T-helper 9 cell (primary cell): ENCODE results near the gene AKAP6.
"Not testable (repeated sequence)": the region's sequence is repeated elsewhere in the genome, so short reads cannot be mapped to it uniquely, and the experiment has no call there.

Experiments used
- DNase-seq: peaks from one replicate; pipeline ENCODE4 v3.0.0-alpha.2; 2020

Gene AKAP6

DNA sequence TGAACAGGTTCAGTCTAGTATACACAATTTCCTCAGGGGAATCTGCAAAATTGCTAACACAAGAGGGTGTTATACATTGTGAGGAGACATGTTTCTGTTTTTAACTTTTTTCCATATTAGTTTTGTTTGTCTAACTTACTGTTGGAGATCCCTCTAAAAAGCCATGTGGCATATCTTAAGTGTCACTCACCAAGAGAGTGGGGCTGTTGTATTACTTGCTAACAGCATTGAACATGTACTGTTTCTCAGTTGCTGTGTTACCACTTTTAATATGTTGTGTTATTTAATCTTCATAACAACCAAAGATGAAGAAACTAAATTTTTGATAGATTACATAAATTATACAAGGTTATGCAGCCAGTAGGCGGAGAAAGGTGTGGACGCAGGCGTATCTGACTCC lies 455.3 kb downstream of the AKAP6 start:
- no peak for DNase-seq

DNA sequence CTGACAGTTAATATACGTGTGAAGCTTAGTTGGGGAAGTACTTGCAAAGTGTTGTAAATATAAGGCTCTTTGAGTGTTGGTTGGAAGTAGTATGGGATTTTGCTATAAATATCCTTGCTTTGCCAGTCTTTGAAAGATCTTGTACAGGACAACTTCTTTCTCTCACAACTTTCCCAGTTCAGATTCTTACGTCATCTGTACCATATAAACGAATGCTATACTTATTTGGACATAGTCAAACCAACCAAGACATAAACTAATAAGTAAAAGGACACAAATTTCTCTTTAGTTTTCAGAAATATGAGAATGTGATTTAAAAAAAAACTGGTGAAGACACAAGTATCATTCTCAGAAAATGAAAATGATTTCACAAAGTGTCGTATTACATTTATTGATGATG lies 456.5 kb downstream of the AKAP6 start:
- no peak for DNase-seq

DNA sequence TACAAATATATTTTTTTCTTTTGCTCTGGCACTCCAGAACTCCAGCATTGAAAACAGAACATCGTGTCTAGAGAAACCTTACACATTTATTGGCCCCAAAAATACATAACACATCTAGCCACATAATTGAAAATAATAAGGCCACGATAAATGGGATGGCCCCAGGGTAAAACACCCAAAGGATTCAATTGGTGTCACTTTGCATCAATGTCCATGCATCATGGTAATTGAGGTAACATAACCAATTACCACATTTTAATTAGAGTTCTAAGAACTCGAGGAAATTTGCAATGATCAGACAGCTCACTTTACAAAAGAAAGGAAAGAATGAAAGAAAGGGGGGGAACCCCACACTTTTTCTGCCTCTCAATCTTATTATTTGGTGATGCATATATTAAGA lies 457.8 kb downstream of the AKAP6 start:
- DNase-seq, result no peak

DNA sequence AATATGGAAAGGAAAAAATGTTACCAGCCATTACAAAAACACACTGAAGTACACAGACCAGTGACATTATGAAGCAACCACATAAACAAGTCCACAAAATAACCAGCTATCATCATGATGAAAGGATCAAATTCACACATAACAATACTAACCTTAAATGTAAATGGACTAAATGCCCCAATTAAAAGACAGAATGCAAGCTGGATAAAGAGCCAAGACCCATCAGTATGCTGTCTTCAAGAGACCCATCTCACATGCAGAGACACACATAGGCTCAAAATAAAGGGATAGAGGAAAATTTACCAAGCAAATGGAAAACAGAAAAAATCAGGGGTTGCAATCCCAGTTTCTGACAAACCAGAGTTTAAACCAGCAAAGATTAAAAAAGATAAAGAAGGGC lies 463.9 kb downstream of the AKAP6 start:
- DNase-seq, result not testable (repeated sequence)

DNA sequence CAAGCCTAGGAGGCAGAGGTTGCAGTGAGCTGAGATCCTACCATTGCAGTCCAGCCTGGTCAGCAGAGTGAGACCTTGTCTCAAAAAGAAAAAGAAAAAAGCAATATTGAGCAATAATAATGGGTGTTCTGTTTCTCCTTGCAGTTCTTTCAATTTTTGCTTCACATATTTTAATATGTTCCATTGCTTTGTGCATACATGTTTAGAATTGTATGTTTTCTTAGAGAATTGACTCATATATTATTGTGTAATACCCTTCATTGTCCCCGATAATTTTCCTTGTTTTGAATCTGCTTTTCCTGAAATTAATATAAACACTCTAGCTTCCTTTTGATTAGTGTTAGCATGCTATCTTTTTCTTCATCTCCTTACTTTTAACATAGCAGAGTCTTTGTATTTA lies 471.2 kb downstream of the AKAP6 start:
- DNase-seq, result no peak

DNA sequence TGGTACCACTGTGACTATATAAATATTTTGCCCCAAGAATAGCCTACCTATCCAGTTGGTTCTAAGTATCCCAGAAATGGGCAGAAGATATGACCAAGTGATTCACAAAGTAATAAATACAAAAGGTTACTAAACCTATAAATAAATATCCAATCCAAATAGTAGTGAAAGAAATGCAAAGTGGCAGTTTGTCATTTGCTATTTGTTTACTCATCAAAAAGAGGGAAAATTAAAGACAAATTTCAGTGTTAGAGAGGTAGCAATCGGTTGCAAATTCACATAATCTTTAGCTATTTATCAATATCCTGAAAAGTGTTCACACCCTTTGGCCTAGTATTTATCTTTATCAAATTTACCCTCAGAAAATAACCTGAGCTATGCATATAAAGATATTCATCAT lies 473.2 kb downstream of the AKAP6 start:
- DNase-seq, result no peak

DNA sequence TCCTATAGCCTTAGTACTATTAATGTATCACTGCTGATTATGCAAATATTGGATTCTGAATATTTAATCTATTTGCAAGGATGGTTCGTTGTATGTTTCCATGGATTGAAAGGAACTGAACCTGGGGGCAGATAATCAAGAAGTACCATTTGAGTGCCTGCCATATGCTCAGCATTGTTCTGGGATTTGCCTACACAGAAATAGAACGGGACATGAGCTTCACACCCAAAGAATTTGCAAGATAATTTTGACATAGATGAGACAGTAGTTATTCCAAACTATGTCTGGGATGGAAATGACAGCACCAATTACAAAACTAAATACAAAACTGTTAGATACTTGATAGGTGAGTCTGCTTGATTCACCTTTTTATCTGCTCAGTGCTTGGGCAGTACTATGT lies 476.9 kb downstream of the AKAP6 start:
- DNase-seq, result no peak

DNA sequence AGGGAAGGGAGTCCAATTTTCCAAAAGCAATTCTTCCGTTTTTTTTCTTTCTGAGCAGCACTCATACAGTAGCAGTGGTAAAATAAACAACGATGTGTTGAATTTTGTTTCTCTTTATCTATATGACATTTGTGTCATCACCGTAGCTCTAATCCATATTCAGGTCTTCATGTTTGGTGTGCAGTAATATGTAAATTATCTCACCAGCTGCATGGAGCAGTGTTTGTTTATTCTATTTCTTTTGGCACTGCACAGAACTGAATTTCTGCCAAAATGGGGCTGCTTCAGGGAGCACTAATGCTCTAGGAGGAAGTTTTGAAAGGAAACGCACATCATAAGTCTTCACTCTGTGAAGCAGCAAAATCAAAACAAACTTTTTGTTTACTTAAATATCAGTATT lies 479.5 kb downstream of the AKAP6 start:
- no peak for DNase-seq

DNA sequence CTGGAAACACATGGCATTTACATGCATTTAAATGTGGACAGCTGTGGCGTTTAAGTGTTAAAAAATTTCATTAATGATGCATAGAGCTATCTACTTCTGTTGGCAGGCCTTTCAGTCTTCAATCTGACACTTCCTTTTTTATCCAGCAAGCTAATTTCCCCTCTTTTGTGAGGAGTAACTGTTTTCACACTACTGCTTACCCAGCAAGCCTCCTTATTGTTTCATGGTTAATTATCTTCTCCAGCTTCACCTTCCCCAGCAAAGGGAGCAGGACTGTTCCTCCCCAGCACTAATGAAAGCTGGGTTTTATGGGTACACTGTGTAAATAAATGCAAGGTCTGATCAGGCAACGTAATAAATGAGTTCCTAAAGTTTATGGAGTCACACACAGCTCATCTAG lies 480.2 kb downstream of the AKAP6 start:
- no peak for DNase-seq

DNA sequence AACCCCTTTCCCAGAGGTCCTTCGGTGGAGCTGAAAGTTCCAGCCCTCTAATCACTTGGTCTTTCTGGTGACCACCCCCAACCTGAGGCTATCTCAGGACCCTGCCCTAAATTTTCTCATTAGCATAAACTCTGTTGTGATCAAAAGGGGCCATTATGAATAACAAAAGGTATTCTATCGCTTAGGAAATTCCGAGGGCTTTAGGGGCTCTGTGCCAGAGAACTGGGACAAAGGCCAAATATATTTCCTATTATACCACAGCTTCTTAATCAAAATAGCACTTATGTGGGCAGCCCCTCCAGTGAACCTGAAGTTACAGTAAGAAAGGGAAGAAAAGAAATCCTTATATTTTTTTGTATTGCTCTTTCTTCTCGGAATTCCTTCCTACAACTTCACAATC lies 484.3 kb downstream of the AKAP6 start:
- DNase-seq, result no peak

DNA sequence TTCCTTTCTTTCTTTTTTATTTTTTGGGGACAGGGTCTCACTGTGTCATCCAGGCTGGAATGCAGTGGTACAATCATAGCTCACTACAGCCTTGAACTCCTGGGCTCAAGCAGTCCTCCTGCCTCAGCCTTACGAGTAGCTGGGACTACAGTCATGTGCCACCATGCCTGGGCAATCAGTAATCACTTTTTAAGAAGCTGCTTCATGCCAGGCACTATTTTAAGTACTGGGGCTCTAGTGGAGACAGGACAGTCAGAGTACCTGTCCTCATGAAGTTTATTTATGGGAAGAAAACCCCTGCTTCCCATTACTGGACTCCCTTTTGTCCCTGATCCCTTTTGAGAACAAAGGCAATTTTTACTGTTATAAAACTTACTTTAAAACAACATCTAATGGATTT lies 485.6 kb downstream of the AKAP6 start:
- DNase-seq, result no peak

DNA sequence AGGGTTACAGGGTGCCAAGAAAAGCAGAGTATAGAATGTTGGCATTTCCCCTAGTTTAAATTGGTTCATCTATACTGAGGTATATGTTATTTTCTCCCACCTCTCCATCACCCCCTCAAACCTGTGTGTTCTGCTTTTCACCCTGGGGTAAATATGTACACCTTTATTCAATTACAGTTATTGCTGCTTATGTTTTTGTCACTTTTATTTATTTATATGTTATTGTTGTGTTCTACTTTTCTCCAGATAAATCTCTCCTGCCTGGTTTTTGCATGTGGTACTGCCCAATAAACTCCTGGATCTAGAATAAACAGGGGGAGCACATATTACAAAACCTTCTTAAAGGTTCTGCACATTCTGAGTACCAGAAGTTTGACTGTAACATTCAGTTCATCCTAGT lies 487.5 kb downstream of the AKAP6 start:
- DNase-seq, result no peak

DNA sequence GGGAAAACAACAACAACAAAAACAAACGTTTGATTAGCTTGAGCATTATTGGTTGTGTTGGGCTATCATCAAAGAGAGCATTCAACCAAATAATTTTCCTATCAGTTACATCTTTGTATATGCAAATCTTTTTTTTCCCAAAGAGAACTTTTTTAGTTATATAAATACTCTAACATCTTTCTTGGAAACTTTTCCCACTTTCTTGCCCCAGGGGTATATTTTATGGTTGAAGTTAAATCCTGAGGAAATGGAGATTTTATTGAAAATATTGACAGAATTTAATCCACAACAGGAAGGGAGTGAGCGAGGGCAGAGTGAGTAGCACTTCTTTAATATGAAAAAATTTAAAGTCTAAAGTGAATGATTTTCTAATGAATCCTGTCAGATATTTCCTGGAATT lies 488.7 kb downstream of the AKAP6 start:
- DNase-seq, result no peak

DNA sequence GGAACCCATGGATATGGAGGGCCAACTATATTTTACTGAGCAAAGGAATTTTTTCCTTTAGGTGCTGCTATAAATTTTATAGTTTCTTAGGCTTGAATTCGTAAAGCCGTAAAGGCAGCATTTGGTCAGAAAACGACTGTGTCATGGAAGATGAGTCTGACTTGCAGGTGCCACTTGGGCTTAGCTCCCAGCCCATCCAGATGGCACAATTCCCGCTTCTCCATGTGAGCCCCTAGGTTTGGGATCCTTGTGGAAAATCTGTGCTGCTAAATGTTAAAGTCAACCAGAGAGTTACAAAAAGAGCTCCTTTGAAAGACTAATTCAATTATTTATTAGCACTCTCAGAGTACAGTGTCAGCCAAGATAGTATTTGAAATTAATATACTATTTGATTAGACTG lies 489.5 kb downstream of the AKAP6 start:
- no peak for DNase-seq

DNA sequence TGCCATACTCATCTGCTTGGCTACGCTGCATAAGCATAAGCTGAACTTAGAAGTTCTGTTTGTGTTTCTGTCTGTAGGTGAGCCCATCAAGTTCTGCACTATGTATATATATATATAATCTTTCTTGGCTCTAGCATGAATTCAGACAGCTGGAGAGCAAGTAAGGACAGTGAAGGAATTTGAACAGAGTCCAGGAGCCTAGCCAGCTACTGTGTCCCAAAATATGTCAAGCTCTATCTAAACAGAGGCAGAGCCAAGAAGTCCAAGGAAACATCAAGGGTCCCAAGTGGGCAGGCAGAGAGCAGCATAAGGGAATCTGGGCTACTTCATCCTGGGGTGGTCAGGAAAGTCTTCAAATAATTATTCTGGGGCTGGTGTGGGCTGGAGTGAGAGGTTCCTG lies 491.1 kb downstream of the AKAP6 start:
- no peak for DNase-seq

DNA sequence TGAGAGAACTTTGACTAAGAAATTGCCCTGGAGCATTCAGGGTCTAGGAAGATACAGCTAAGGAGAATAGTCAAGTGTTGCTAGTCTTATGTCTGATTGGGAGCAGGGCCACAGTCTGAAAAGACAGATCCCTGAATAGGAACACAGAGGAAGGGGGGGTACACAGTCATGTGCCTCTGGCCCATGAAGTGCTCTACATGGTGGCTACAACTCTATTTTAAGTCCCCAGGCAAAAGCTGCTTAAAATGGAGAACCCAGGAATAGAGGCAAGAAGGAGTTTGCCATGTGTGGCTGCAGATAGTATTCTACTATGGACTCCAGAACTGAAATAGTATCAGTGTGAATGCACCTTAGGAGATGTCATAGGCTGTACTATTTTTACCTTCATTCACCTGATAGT lies 491.6 kb downstream of the AKAP6 start:
- DNase-seq, result no peak

DNA sequence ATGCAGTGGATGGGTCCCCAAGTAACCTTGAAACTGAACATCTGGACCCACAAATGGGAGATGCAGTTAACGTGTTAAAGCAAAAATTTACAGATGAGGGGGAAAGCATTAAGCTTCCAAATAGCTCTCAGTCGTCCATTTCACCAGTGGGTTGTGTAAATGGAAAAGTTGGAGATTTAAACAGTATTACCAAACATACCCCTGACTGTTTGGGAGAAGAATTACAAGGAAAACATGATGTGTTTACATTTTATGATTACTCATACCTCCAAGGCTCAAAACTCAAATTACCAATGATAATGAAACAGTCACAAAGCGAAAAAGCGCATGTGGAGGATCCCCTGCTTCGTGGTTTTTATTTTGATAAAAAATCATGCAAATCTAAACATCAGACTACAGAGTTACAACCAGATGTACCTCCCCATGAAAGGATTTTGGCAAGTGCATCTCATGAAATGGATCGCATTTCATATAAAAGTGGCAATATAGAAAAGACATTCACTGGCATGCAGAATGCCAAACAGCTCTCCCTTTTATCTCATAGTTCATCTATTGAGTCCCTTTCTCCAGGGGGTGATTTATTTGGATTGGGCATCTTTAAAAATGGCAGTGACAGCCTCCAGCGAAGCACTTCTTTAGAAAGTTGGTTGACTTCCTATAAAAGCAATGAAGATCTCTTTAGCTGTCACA lies 493.0 kb downstream of the AKAP6 start:
- DNase-seq, result no peak

DNA sequence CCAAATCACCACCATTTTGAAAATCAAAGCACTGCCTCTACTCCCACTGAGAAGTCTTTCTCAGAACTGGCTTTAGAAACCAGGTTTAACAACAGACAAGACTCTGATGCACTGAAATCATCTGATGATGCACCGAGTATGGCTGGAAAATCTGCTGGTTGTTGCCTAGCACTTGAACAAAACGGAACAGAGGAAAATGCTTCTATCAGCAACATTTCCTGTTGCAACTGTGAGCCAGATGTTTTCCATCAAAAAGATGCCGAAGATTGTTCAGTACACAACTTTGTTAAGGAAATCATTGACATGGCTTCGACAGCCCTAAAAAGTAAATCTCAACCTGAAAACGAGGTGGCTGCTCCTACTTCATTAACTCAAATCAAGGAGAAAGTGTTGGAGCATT lies 494.6 kb downstream of the AKAP6 start:
- DNase-seq, result no peak

DNA sequence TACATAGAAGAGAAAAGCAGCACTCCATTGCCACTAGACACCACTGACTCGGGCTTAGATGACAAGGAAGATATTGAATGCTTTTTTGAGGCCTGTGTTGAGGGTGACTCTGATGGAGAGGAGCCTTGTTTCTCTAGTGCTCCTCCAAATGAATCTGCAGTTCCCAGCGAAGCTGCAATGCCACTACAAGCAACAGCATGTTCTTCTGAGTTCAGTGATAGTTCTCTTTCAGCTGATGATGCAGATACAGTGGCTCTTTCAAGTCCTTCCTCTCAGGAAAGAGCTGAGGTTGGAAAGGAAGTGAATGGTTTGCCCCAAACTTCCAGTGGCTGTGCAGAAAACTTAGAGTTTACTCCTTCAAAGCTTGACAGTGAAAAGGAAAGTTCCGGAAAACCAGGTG lies 495.1 kb downstream of the AKAP6 start:
- no peak for DNase-seq

DNA sequence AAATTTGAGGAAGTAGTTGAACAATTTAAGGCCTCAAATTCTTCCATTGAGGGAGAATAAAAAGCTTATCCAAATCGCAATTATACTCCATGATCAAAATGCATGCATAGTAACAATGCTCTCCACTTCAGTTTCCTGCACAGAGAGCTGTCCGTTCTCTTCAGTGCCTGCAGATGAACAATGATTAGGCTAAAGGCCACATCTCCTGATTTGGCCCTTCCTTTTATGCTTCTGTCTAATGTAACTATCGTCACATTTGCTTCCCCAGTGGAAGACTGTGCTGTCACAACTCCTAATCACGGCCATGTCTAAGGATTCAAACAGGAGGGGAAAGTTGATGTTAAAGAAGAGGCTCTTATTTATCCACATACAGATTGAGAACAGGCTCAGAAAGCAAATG lies 496.0 kb downstream of the AKAP6 start:
- no peak for DNase-seq

DNA sequence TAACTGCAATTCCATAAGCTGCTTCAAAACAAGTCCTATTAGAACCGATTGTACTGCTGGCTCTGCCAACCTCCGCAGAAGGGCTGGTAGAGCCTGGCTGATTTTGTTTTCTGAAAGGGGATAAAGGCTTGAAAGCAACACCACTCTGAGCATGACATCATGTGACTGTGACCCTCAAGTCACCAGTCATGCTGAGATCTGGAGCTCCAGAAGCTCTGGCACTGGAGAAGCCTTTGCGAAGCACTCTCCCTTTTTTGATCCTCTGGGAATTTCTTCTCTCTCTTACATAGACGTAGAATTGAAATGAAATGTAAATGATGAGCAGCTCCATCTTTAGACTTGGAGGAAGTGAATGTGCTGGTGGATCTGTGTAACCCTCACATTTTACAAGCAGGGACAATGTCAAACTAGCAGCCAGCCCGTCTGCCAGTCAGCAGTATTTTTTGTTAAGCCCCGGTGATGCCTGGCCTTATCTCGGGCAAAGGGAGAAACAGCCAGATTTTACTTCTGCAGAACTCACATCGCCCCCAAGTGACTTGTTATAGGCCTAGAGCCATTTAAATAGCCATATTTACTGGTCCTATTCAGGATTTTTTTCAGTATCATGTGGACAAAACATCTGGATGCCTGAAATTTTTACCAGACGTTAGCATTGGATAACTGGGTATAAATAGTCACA lies 497.4 kb downstream of the AKAP6 start:
- DNase-seq, result no peak

DNA sequence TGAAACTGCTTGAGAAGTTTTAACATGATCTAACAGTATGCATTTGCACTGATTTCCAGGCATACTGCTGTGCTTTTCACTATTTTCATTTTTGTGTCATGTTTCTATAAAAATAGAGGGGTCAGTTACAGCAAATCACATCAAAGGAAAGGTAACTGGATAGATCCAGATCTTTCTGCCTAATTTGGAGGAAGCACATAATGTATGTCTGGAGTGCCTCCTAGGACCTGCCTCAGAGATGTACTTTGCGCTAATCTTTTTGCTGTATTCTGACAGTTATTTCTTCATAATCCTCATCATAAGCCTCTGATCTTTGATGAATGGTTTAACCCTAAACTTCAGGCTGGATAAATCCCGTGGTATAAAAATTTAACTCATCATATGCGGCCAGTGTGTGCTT lies 498.4 kb downstream of the AKAP6 start:
- DNase-seq, result no peak

DNA sequence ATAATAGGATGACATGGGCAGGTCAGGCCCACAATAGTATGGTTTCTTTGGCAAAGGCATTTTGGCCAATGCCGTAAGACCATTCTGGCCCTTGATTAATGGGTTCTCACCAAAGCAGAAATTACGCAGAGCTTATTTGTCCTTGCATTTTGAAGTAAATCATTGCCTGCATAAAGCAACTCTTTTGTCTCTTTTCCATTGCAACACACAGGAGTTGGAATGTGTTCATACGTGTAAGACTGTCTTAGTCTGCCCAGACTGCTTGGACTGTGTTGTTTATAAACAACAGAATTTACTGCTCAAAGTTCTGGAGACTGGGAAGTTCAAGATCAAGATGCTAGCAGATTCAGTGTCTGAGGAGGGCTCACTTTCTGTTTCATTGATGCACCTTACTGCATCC lies 506.8 kb downstream of the AKAP6 start:
- no peak for DNase-seq

DNA sequence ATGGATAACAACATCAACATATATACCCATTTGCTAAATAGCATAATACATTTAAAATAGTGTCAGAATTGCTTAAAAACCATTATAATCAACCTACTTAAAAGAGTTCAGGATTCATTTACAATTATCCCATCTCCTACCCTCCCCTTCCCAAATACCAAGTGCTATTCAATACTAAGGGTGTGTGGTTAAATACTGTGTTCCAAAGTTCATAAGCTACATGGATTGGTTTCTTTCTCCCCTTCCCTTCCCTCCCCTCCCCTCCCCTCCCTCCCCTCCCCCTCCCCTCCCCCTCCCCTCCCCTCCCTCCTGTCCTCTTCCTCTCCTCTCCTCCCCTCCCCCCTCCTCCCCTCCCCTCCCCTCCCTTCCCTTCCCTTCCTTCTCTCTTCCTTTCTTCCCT lies 512.6 kb downstream of the AKAP6 start:
- no peak for DNase-seq

DNA sequence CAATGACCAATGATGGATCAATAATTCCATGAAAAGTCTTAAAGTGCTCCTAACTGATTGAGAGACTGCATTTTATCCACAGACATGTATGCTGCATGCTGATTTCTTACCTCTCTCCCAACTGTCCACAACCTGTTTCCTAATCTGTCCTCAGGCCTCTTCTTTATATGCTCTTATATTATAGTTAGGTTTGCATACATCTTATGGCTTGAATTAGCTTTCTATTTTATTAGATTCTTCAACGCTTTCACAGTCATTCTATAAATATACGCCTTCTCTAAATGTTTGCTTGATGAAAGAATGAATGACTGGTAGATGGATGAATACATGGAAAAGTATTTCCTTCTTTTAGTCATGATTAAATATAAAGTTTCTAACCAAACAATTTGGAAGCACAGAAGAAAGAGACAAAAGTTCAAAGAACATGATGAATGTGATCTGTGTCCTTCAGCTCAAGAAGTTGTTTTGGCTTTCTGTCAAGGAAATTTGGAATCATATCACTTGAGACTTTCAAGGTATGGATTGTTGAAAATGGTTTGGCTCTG lies 517.8 kb downstream of the AKAP6 start:
- no peak for DNase-seq
